Gastrocnemius medialis (tissue), 4 donors: ENCODE results near the gene SPOCK1.

ENCODE experiments used
- CTCF ChIP-seq, 5 experiments: fragments of 450-650 bp in 3 of 5; fragments of 200-600 bp in 2 of 5; sonication (generic) in 2 of 5; IDR thresholded peaks in 4 of 5; conservative IDR thresholded peaks in 1 of 5; 1 replicate in 4 of 5; 2 replicates in 1 of 5; pipeline ENCODE4 v1.5.1; 2016 to 2019; ENCODE audit warnings: antibody characterized with exemption in 5 of 5, mild to moderate bottlenecking in 3 of 5, moderate library complexity in 3 of 5
- POLR2A ChIP-seq, 2 donors: fragments of 450-650 bp; IDR thresholded peaks; one replicate each; pipeline ENCODE4 v1.6.1; 2017; ENCODE audit warnings: antibody characterized with exemption in 2 of 2, mild to moderate bottlenecking in 2 of 2, moderate library complexity in 2 of 2

GRCh38 chr5:137252512-137252911 is 246.6 kb downstream of the SPOCK1 start:
- TF ChIP-seq CTCF (IDR thresholded peaks at IDR 0.05 in 4 of 5, conservative IDR thresholded peaks at IDR 0.05 in 1 of 5) (no peak), POLR2A (IDR thresholded peaks at IDR 0.05) (no peak)
